ENCODE data around the gene MIF. TPM values are rescaled to one million over a fixed set of nuclear protein-coding genes. Genes with fewer than 3 reads are reported as not detected.

The MIF gene
- total RNA-seq, 2 experiments from 2014 or later, result 1,202 to 1,440 TPM

DNA sequence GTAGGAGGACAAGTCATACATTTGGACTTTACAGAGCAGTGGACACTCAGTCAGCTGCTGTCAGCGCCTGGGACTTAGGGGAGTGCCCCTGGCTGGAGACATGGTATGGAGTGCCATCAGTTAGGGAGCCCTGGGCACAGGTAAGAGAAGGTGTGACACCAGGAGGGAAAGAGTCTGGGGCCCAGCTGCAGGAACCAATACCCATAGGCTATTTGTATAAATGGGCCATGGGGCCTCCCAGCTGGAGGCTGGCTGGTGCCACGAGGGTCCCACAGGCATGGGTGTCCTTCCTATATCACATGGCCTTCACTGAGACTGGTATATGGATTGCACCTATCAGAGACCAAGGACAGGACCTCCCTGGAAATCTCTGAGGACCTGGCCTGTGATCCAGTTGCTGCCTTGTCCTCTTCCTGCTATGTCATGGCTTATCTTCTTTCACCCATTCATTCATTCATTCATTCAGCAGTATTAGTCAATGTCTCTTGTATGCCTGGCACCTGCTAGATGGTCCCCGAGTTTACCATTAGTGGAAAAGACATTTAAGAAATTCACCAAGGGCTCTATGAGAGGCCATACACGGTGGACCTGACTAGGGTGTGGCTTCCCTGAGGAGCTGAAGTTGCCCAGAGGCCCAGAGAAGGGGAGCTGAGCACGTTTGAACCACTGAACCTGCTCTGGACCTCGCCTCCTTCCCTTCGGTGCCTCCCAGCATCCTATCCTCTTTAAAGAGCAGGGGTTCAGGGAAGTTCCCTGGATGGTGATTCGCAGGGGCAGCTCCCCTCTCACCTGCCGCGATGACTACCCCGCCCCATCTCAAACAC is 850 bp upstream of the MIF start:
- Histone ChIP-seq H2AFZ (ENCODE audit: low read length) (peak overlapping the region; percentile 81), H4K20me1 (ENCODE audit: insufficient read depth, low read length) (peaks cover 9% of the 10 kb centered on the region; the same call in 1 of the 2 replicates), H3K79me2 (ENCODE audit: insufficient read depth, low read depth, low read length) (peaks cover 21% of the 10 kb centered on the region; the same call in 1 of the 2 replicates), H3K9me3 (ENCODE audit: low read length) (no peaks in the 10 kb centered on the region), H3K4me3 (ENCODE audit: low read depth, low read length, poor library complexity, severe bottlenecking) (peak overlapping the region; percentile 87), H3K27ac (ENCODE audit: low read depth, low read length, poor library complexity, severe bottlenecking) (peak overlapping the region; percentile 90), H3K4me1 (ENCODE audit: insufficient read depth, low read length, poor library complexity, severe bottlenecking) (peaks cover 25% of the 10 kb centered on the region), H3K4me2 (ENCODE audit: low read length) (peak overlapping the region; percentile 89), H3K36me3 (ENCODE audit: insufficient read depth, low read length) (peaks cover 40% of the 10 kb centered on the region), H3K9me2 (ENCODE audit: insufficient read depth, low read length) (no peaks in the 10 kb centered on the region)
- POLR2A ChIA-PET, result interaction anchor here (0.7 to 2.7 kb wide), 8 partner anchors 18 to 119 kb away, joined by 3 to 43 read pairs (median 6); partner anchors contain the start of gene SLC2A11
- CTCF ChIA-PET (ENCODE audit: unreplicated experiment), result interaction anchor here (0.6 to 2.3 kb wide), 6 partner anchors 20 to 261 kb away, joined by 3 to 10 read pairs (median 4); no protein-coding TSS in a partner anchor
- TF ChIP-seq EZH2phosphoT487 (IDR thresholded peaks at IDR 0.05; ENCODE audit: borderline replicate concordance, low read depth, low read length) (no peak), CTCF (conservative IDR thresholded peaks at IDR 0.05; ENCODE audit: low read length) (no peak)
- intact Hi-C loops (cut with micrococcal nuclease; ENCODE audit: unreplicated experiment), result no loop called here
- no peak for DNase-seq (ENCODE audit: low spot score)
- BruUV-seq (replicated peaks), result TSS peak; percentile 66

- no peaks in the 10 kb centered on the region for H3K9me3 ChIP-seq (ENCODE audit: low read length)
- ChIA-PET POLR2A (interaction anchor here (1.0 to 2.7 kb wide), 7 partner anchors 17 to 49 kb away, joined by 3 to 43 read pairs (median 5); partner anchors contain the start of gene SLC2A11), CTCF (ENCODE audit: unreplicated experiment) (interaction anchor here (0.8 to 1.5 kb wide), 4 partner anchors 16 to 38 kb away, joined by 3 to 5 read pairs (median 4); no protein-coding TSS in a partner anchor)
- peak overlapping the region; percentile 90 for H3K27ac ChIP-seq (ENCODE audit: low read depth, low read length, poor library complexity, severe bottlenecking)
- TF ChIP-seq EZH2phosphoT487 (IDR thresholded peaks at IDR 0.05; ENCODE audit: borderline replicate concordance, low read depth, low read length), result no peak
- peak; percentile 73 for TF ChIP-seq CTCF (conservative IDR thresholded peaks at IDR 0.05; ENCODE audit: low read length)
- peaks cover 25% of the 10 kb centered on the region for H3K4me1 ChIP-seq (ENCODE audit: insufficient read depth, low read length, poor library complexity, severe bottlenecking)
- H2AFZ ChIP-seq (ENCODE audit: low read length), result no peak overlapping the region
- peaks cover 9% of the 10 kb centered on the region; the same call in 1 of the 2 replicates for H4K20me1 ChIP-seq (ENCODE audit: insufficient read depth, low read length)
- H3K4me2 ChIP-seq (ENCODE audit: low read length), result peak overlapping the region; percentile 89
- peaks cover 21% of the 10 kb centered on the region; the same call in 1 of the 2 replicates for H3K79me2 ChIP-seq (ENCODE audit: insufficient read depth, low read depth, low read length)
- H3K36me3 ChIP-seq (ENCODE audit: insufficient read depth, low read length), result peaks cover 55% of the 10 kb centered on the region
- TSS peak; percentile 98 for BruUV-seq (replicated peaks)
- peak overlapping the region; percentile 87 for H3K4me3 ChIP-seq (ENCODE audit: low read depth, low read length, poor library complexity, severe bottlenecking)
- peak; percentile 88 for DNase-seq (ENCODE audit: low spot score)
- no peaks in the 10 kb centered on the region for H3K9me2 ChIP-seq (ENCODE audit: insufficient read depth, low read length)
- intact Hi-C loops (cut with micrococcal nuclease; ENCODE audit: unreplicated experiment), result loop anchor here (1.0 kb wide), 1 partner anchor 33 kb away; no protein-coding TSS in a partner anchor
These were observed 771 bp downstream of the MIF start for GRCh38 chr22:23894710-23895598.

Data from OCI-LY7 (cell line).